Measurements from ENCODE around the gene FADS2.
A peak's percentile ranks its signal among the peaks of the same experiment; 100 is the strongest.

Gene FADS2

DNA sequence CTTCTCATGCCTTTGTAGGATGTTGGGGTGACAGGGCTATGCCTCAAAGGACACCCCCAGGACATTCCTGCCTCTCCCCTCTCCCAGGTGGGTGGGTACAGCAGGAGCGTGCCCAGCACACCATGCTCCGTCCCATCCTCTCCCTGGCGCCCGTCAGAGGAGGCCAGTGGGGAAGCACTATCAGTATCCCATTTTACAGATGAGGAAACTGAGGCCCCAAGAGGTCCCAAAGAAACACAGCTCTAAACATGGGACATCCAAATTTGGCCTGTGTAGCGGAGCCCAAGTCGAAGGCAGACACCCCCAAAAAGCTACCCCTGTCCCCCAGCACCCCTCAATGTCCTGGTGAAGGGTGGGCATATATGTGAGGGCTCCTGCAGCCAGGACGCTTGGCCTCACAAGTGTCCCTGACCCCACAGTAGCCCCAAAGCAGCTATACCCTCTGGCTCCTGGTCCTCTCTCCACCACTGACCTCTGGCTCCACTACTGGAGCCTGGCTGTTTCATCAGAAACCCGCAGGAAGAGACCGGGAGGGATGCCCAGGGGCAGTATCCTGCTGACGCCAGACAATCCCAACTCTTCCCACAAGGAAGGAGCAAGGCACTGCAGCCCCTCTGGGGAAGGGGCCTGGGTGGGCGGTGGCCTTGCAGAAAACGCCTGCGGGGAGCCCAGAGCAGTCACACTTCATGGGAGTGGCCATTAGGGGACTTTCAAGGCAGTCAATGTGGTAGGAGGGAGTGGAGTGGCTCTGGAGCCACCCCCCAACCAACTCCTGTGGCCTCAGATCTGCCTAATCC is 57.9 kb downstream of the FADS2 start:
- POLR2A ChIA-PET = no interaction called here
- CTCF ChIA-PET = interaction anchor here (1.7 to 17.1 kb wide), 7 partner anchors 13 to 222 kb away, joined by 6 to 233 read pairs (median 67); partner anchors contain the start of gene BEST1
- TF ChIP-seq, protein P1, sequence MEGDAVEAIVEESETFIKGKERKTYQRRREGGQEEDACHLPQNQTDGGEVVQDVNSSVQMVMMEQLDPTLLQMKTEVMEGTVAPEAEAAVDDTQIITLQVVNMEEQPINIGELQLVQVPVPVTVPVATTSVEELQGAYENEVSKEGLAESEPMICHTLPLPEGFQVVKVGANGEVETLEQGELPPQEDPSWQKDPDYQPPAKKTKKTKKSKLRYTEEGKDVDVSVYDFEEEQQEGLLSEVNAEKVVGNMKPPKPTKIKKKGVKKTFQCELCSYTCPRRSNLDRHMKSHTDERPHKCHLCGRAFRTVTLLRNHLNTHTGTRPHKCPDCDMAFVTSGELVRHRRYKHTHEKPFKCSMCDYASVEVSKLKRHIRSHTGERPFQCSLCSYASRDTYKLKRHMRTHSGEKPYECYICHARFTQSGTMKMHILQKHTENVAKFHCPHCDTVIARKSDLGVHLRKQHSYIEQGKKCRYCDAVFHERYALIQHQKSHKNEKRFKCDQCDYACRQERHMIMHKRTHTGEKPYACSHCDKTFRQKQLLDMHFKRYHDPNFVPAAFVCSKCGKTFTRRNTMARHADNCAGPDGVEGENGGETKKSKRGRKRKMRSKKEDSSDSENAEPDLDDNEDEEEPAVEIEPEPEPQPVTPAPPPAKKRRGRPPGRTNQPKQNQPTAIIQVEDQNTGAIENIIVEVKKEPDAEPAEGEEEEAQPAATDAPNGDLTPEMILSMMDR (IDR thresholded peaks at IDR 0.05; ENCODE audit: insufficient read depth, low read length, missing control alignments) = no peak
- H3K4me3 ChIP-seq (ENCODE audit: low read depth, low read length) = no peak overlapping the region
- DNase-seq (ENCODE audit: low read depth, low spot score) = no peak

DNA sequence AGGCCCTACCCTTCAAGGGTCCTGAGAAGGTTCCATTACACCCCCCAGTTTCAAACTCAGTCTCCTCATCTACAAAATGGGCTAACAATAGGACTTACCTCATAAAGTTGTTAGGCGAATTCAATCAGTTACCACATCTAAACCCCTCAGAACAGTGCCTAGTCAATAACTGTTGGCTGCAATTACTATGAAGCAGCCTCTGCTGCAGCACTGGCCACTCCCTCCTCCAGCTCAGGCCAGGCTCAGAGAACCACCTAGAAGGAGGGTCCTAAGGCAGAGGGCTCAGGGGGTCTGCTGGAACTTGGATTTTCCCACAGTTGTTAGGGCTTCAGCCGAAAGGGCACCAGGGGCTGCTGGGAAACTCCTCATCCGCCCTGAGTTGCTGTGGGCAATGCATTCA is 58.5 kb downstream of the FADS2 start:
- CTCF ChIA-PET = interaction anchor here (0.7 to 12.5 kb wide), 7 partner anchors 13 to 221 kb away, joined by 3 to 113 read pairs (median 14); no protein-coding TSS in a partner anchor
- POLR2A ChIA-PET = no interaction called here
- no peak overlapping the region for H3K4me3 ChIP-seq (ENCODE audit: low read depth, low read length)
- TF ChIP-seq, protein P1 (IDR thresholded peaks at IDR 0.05; ENCODE audit: insufficient read depth, low read length, missing control alignments) = no peak
- no peak for DNase-seq (ENCODE audit: low read depth, low spot score)

DNA sequence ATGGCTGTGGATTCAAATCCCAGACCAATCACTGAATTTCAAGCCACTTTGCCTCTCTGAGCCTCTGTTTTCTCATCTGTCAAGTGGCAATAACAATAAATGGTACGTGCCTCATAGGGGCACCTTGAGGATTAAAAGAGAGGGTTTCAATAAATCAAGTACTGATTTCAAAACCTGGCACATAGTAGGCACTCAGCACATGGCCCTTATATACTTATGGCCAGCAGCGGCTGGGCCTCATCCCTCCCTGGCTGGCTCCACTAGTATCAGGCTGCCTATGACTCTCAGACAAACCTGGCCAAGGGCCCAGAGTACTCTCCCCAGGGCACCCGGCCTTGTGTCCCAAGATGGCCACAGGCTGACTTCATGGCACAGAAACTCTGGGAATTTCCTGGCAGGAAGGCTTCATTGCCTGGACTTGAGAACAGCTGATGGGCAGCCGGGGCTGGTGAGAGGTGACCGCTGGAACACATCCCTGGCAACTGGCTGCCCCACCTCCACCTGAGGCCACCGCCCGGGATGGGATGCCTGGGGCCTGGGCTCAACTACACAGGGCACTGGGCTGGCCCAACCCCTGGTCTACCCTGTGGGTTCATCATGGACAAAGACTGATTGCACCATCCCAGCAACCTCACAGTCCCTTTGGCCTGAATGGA is 59.9 kb downstream of the FADS2 start:
- TF ChIP-seq, protein P1 (IDR thresholded peaks at IDR 0.05; ENCODE audit: insufficient read depth, low read length, missing control alignments) = no peak
- CTCF ChIA-PET = interaction anchor here (1.0 to 12.5 kb wide), 10 partner anchors 10 to 220 kb away, joined by 3 to 67 read pairs (median 12); no protein-coding TSS in a partner anchor
- peak; percentile 78 for DNase-seq (ENCODE audit: low read depth, low spot score)
- POLR2A ChIA-PET = interaction anchor here (0.9 to 1.0 kb wide), 2 partner anchors 8 to 24 kb away, joined by 3 read pairs; no protein-coding TSS in a partner anchor
- no peak overlapping the region for H3K4me3 ChIP-seq (ENCODE audit: low read depth, low read length)

DNA sequence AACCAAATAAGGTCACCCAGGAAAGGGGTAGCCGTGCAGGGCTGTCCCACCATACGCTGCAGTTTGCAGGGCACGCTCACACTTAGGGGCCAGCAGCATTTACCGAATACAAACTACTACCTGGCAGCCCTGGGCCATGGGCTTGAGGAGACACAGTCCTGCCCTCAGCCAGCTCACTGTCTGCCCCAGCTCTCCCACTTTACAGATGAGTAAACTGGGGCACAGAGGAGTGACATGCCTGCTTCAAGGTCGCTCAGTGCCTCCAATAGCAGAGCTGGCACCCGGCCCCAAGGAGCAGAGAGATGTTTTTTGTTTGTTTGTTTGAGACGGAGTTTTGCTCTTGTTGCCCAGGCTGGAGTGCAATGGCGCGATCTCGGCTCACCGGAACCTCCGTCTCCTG is 60.5 kb downstream of the FADS2 start:
- CTCF ChIA-PET = interaction anchor here (1.0 to 12.5 kb wide), 8 partner anchors 10 to 219 kb away, joined by 3 to 67 read pairs (median 14); no protein-coding TSS in a partner anchor
- DNase-seq (ENCODE audit: low read depth, low spot score) = no peak
- TF ChIP-seq, protein P1 (IDR thresholded peaks at IDR 0.05; ENCODE audit: insufficient read depth, low read length, missing control alignments) = no peak
- POLR2A ChIA-PET = interaction anchor here (0.9 to 1.0 kb wide), 2 partner anchors 9 to 24 kb away, joined by 3 read pairs; no protein-coding TSS in a partner anchor
- H3K4me3 ChIP-seq (ENCODE audit: low read depth, low read length) = no peak overlapping the region

DNA sequence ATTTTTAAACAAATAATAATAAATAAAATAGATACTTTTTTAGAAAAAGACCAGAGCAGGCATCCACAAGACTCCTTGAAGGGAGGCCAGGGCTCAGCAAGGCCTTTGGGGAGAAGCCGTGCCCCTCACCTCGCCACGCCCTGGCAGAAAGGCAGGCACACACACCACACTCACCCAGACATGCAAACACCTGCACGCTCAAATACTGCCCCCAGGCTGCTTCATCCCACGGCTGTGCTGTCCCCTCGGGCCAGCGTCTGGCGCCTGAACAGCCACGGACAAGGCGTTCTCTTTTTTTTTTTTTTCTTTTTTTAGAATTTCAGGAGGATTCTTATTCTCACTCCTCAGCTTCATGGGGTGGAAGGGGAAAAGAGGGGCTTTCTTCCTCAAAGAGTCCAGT is 61.7 kb downstream of the FADS2 start:
- POLR2A ChIA-PET = interaction anchor here (1.0 to 1.6 kb wide), 5 partner anchors 8 to 78 kb away, joined by 3 to 7 read pairs (median 4); partner anchors contain the start of gene FTH1
- DNase-seq (ENCODE audit: low read depth, low spot score) = no peak
- TF ChIP-seq, protein P1 (IDR thresholded peaks at IDR 0.05; ENCODE audit: insufficient read depth, low read length, missing control alignments) = no peak
- peak overlapping the region; percentile 90 for H3K4me3 ChIP-seq (ENCODE audit: low read depth, low read length)
- CTCF ChIA-PET = interaction anchor here (1.5 to 18.2 kb wide), 6 partner anchors 8 to 219 kb away, joined by 8 to 406 read pairs (median 35); no protein-coding TSS in a partner anchor

All from AG04449 (cell line).